Aorta (tissue), 5 donors: Measurements from ENCODE around the gene ZNHIT3. TPM values are rescaled to one million over a fixed set of nuclear protein-coding genes. Genes with fewer than 3 reads are reported as not detected.

Experiments
- ATAC-seq: fragments of 200-7000 bp; cut with Tn5 transposase; one replicate; pipeline ENCODE4 v1.9.1; 2022; ENCODE audit warnings: moderate library complexity; ENCODE audit not compliant: low FRiP score
- DNase-seq, 2 donors: peaks; one replicate each; pipeline ENCODE4 v3.0.0-alpha.2; 2020
- H3K27ac ChIP-seq, 2 donors: one replicate each; pipeline ENCODE4 v1.5.1; 2013; ENCODE audit warnings: low read length in 2 of 2, mild to moderate bottlenecking in 2 of 2, moderate library complexity in 2 of 2, control low read depth in 1 of 2, inconsistent platforms in 1 of 2, low read depth in 1 of 2
- H3K27me3 ChIP-seq, 2 donors: one replicate each; pipeline ENCODE4 v1.6.1; 2013; ENCODE audit warnings: control low read depth in 1 of 2, low read length in 1 of 2, mild to moderate bottlenecking in 1 of 2, moderate library complexity in 1 of 2; ENCODE audit not compliant: insufficient read depth in 2 of 2, control insufficient read depth in 1 of 2
- H3K36me3 ChIP-seq, 2 donors: one replicate each; pipeline ENCODE4 v1.6.1; 2013; ENCODE audit warnings: control low read depth in 1 of 2, low read length in 1 of 2, mild to moderate bottlenecking in 1 of 2; ENCODE audit not compliant: insufficient read depth in 2 of 2, control insufficient read depth in 1 of 2
- H3K4me1 ChIP-seq, 2 donors: one replicate each; pipeline ENCODE4 v1.6.1; 2013; ENCODE audit warnings: low read length in 2 of 2, control low read depth in 1 of 2, mild to moderate bottlenecking in 1 of 2, moderate library complexity in 1 of 2; ENCODE audit not compliant: insufficient read depth in 2 of 2, control insufficient read depth in 1 of 2
- H3K4me3 ChIP-seq, 2 donors: one replicate each; pipeline ENCODE4 v1.5.1; 2013; ENCODE audit warnings: low read length in 2 of 2, control low read depth in 1 of 2, mild to moderate bottlenecking in 1 of 2
- H3K9me3 ChIP-seq: one replicate; pipeline ENCODE4 v1.6.1; 2013; ENCODE audit warnings: mild to moderate bottlenecking, low read length; ENCODE audit not compliant: control insufficient read depth
- WGBS, 2 donors: extraction: QIAGEN DNeasy Blood & Tissue Kit; methylation state at CpG; one replicate each; pipeline ENCODE4 v1.1.7; 2013; 5-methylcytosine and 5-hydroxymethylcytosine counted together
- intact Hi-C, 2 donors: fragments of 100-400 bp; cut with DNase I; formaldehyde crosslinking; loops; one replicate each; pipeline versions ENCODE4 v1.14.2 to v1.15.0; 2022
- polyA plus RNA-seq, 2 donors: library from polyadenylated mRNA; stranded (reverse); fragments of 200-250 nt; gene quantifications; one replicate each; pipeline ENCODE4 v1.2.3, GENCODE V29; 2013
- total RNA-seq, 2 donors: library from RNA; stranded (reverse); fragmentation: NEBNext Ultra II Directional; extraction: Animal tissue kit (Norgen Biotek cat#: 25700); gene quantifications; one replicate each; pipeline ENCODE4 v1.2.1, GENCODE V29; 2021
- donor health status: healthy with polysubstance abuse.
- donor health status: Bipolar disorder and iron deficiency.
- donor health status: DM: no; HTN: no; CAD: no.
- donor health status: DM: no; HTN: no; CAD: no.
- donor health status: DM: yes; HTN: yes; CAD: no.

The ZNHIT3 gene
- total and polyA plus RNA-seq, 4 donors: 20.2 to 50.0 (median 34.5) TPM

DNA sequence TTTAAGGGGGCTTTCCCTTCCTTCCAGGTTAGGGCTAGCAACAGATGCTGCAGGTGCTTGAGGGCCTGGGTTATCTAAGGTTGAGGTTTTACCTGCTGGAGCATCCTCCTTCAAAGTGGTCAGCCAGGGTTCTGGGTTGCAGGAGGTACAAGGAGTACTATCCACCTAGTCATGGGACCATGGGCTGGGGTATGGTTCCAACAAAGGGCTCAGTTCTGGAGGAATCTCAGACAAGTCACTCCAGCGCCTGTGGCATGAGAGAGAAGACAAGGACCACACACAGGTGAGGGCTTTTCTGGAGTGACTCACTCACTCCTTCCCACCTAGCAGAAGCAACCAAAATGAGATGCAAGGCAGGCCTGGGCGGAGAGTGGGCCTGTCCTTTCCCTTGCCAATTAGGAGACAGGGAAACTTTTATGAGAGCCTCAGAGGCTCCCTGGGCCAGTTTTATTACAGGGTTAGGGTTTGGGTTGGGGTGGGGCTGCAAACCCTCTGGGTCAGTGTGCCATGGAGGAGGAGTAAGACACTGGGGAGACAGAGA is 46.0 kb downstream of the ZNHIT3 start:
- Histone ChIP-seq H3K9me3 (no peaks in the 10 kb centered on the region), H3K27me3 (no peaks in the 10 kb centered on the region), H3K27ac (no peak overlapping the region), H3K4me1 (no peaks in the 10 kb centered on the region), H3K4me3 (no peak overlapping the region), H3K36me3 (no peaks in the 10 kb centered on the region)
- 94 to 97% methylated on average over 2 of the region's 2 CpGs for WGBS, 2 donors
- no peak for DNase-seq
- intact Hi-C loops: loop anchor here in 1 of 2 donors (10.0 kb wide), 1 partner anchor 48 kb away; the partner anchor contains the start of gene ZNHIT3
- ATAC-seq: no peak

- DNase-seq: peak; percentile 72 to 90
- 5 to 6% methylated on average over 47 to 48 of the region's 48 CpGs for WGBS, 2 donors
- Histone ChIP-seq H3K27me3 (no peaks in the 10 kb centered on the region), H3K27ac (peak overlapping the region in 1 of 2 donors; percentile 28), H3K4me3 (peak overlapping the region; percentile 56 to 78), H3K4me1 (no peaks in the 10 kb centered on the region), H3K36me3 (no peaks in the 10 kb centered on the region), H3K9me3 (no peaks in the 10 kb centered on the region)
- peak; percentile 59 for ATAC-seq
- intact Hi-C loops: loop anchor here in 1 of 2 donors (10.0 kb wide), 1 partner anchor 49 kb away; the partner anchor contains the start of gene ZNHIT3
Observed at GRCh38 chr17:36533935-36534839, 47.7 kb downstream of the ZNHIT3 start.

DNA sequence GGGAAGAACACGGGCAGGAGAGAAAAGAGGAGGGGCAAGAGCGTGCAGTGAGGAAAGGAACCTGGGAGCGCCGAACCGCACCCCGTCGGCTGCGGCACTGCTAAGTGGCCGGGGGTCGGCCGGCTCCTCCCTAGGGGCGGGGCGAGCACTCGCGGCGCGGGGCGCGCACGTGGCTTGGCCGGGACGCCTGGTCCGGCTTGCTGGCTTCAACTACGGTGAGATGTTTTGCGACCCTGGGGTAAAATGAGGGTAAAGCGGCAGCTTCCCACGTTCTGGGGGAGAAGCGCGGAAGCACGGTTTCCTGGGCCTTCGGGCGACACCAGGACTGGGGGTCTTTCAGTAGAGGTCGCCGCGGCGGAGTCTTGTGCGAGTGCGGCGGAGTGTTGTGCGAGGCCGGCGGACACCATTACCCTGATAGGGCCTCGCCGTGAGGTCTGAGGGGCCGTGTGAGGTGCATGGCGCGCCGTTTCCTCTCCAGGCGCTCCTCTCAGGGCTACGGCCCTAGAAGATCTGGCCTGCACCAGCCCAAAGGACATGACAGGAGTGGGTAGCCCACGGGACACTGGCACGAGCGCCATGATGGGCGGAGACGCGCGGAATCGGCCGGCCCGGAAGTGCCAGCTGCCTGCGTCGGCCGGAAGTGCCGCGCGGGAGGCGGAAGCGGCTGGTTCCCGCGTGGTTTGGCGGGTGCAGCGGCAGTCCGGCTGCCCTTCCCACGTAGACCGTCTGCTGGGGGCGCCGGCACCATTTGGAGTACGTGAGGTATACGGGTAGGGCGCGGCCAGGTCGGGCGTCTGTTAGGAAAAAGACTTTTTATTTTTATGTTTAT is 48.6 kb downstream of the ZNHIT3 start, which contains the start of the genes MYO19 and PIGW:
Gene MYO19, minus strand, starts transcription at position 29 of the 829 bp plus-strand sequence. CDS start 2,330 bp downstream, outside the sequence.
Gene PIGW, plus strand, starts transcription at position 148 of the 829 bp plus-strand sequence. CDS start 2,115 bp downstream, outside the sequence.
- Histone ChIP-seq H3K4me3 (peak within 1 kb of the TSS; percentile 56 to 78), H3K27me3 (no peaks in the 10 kb centered on the region), H3K36me3 (no peaks in the 10 kb centered on the region), H3K9me3 (no peaks in the 10 kb centered on the region), H3K27ac (peak within 1 kb of the TSS in 1 of 2 donors; percentile 88), H3K4me1 (no peaks in the 10 kb centered on the region)
- 0% methylated on average over 72 to 83 of the region's 83 CpGs for WGBS, 2 donors
- intact Hi-C loops: loop anchor here in 1 of 2 donors (10.0 kb wide), 1 partner anchor 50 kb away; the partner anchor contains the start of gene ZNHIT3
- ATAC-seq: peak; percentile 97
- DNase-seq: peak; percentile 93 to 97

GRCh38 chr17:36535669-36536081 is 49.2 kb downstream of the ZNHIT3 start:
- Histone ChIP-seq H3K9me3 (no peaks in the 10 kb centered on the region), H3K36me3 (no peaks in the 10 kb centered on the region), H3K4me1 (no peaks in the 10 kb centered on the region), H3K4me3 (peak overlapping the region in 1 of 2 donors; percentile 56), H3K27ac (no peak overlapping the region), H3K27me3 (no peaks in the 10 kb centered on the region)
- DNase-seq: no peak
- WGBS, 2 donors: 11 to 12% methylated on average over 15 of the region's 15 CpGs
- intact Hi-C loops: loop anchor here in 1 of 2 donors (10.0 kb wide), 1 partner anchor 51 kb away; the partner anchor contains the start of gene ZNHIT3
- no peak for ATAC-seq

DNA sequence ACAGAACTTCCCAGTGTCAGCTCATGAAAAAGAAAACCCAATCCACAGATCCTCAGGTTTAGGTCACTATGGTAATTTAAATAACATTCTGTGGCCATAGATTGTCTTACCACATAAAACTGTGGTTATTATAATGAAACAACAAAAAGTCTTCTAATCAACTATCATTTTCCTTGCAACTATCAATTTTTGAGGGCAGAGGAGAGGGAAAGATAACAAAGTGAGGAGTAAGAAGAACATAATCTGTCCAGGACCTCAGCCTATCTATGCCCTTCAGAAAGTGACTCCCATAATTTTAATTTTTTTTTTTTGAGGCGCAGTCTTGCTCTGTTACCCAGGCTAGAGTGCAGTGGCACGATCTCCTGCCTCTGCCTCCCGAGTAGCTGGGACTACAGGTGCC is 54.2 kb downstream of the ZNHIT3 start:
- DNase-seq (no peak), ATAC-seq (no peak)
- H3K27ac ChIP-seq: no peak overlapping the region
- no peak overlapping the region for H3K4me3 ChIP-seq
- H3K36me3 ChIP-seq: no peaks in the 10 kb centered on the region
- H3K4me1 ChIP-seq: no peaks in the 10 kb centered on the region
- intact Hi-C loops: loop anchor here in 1 of 2 donors (5.0 to 10.0 kb wide), 2 partner anchors 62 to 414 kb away; partner anchors contain the start of gene MRM1
- H3K9me3 ChIP-seq: no peaks in the 10 kb centered on the region
- WGBS, 2 donors: 94 to 99% methylated on average over 3 of the region's 3 CpGs
- H3K27me3 ChIP-seq: no peaks in the 10 kb centered on the region

- H3K36me3 ChIP-seq: no peaks in the 10 kb centered on the region
- no peaks in the 10 kb centered on the region for H3K9me3 ChIP-seq
- intact Hi-C loops: loop anchor here in 1 of 2 donors (5.0 to 10.0 kb wide), 2 partner anchors 60 to 412 kb away; partner anchors contain the start of gene MRM1
- ATAC-seq: no peak
- no peaks in the 10 kb centered on the region for H3K27me3 ChIP-seq
- H3K4me3 ChIP-seq: no peak overlapping the region
- WGBS, 2 donors: 95 to 96% methylated on average over 15 of the region's 15 CpGs
- H3K4me1 ChIP-seq: no peaks in the 10 kb centered on the region
- DNase-seq: no peak
- H3K27ac ChIP-seq: no peak overlapping the region
Observed at GRCh38 chr17:36542755-36543154, 56.3 kb downstream of the ZNHIT3 start.

GRCh38 chr17:36544044-36544306 is 57.5 kb downstream of the ZNHIT3 start:
- DNase-seq: peak in 1 of 2 donors; percentile 58
- intact Hi-C loops: loop anchor here in 1 of 2 donors (5.0 to 10.0 kb wide), 2 partner anchors 58 to 411 kb away; partner anchors contain the start of gene MRM1

More at GRCh38 chr17:36544044-36544306, 57.5 kb downstream of the ZNHIT3 start:
- Histone ChIP-seq H3K4me3 (peak overlapping the region; percentile 84 to 98), H3K36me3 (no peaks in the 10 kb centered on the region), H3K9me3 (no peaks in the 10 kb centered on the region), H3K27me3 (no peaks in the 10 kb centered on the region), H3K27ac (peak overlapping the region in 1 of 2 donors; percentile 94), H3K4me1 (no peaks in the 10 kb centered on the region)
- 0% methylated on average over 10 of the region's 10 CpGs for WGBS, 2 donors
- ATAC-seq: no peak
